T-helper 2 cell treated with Interferon-gamma antibody and Interleukin-4, amounts not matched to agents 5 μg/mL and 100 μg/mL, for 36 hours (primary cell): ENCODE measurements around the gene GPX2.

Source experiments
- DNase-seq: peaks from one replicate; pipeline ENCODE4 v3.0.0; 2021; ENCODE audit warnings: low spot score
- H3K27ac Mint-ChIP-seq: one replicate; pipeline ENCODE4 v1.8.0; 2021; ENCODE audit warnings: mild to moderate bottlenecking, mixed read lengths
- H3K27me3 Mint-ChIP-seq: one replicate; pipeline ENCODE4 v1.8.0; 2021; ENCODE audit warnings: low read depth, mixed read lengths
- H3K36me3 Mint-ChIP-seq: one replicate; pipeline ENCODE4 v1.8.0; 2021; ENCODE audit warnings: low read depth, mixed read lengths
- H3K4me1 Mint-ChIP-seq: one replicate; pipeline ENCODE4 v1.8.0; 2021; ENCODE audit warnings: low read depth, mixed read lengths
- H3K4me3 Mint-ChIP-seq: one replicate; pipeline ENCODE4 v1.8.0; 2022; ENCODE audit warnings: mild to moderate bottlenecking, moderate library complexity, mixed read lengths
- H3K9me3 Mint-ChIP-seq: one replicate; pipeline ENCODE4 v1.8.0; 2021; ENCODE audit warnings: mixed read lengths

The GPX2 gene

GRCh38 chr14:64891173-64891838 lies 51.2 kb downstream of the GPX2 start:
- Mint-ChIP-seq H3K36me3 (no peaks in the 10 kb centered on the region), H3K27me3 (peaks cover 27% of the 10 kb centered on the region), H3K27ac (no peak overlapping the region), H3K9me3 (no peaks in the 10 kb centered on the region), H3K4me3 (no peak overlapping the region), H3K4me1 (no peaks in the 10 kb centered on the region)
- no peak for DNase-seq

- DNase-seq = no peak
- Mint-ChIP-seq H3K36me3 (no peaks in the 10 kb centered on the region), H3K27me3 (peaks cover 45% of the 10 kb centered on the region), H3K9me3 (no peaks in the 10 kb centered on the region), H3K4me1 (no peaks in the 10 kb centered on the region), H3K27ac (no peak overlapping the region), H3K4me3 (no peak overlapping the region)
These were observed 53.2 kb downstream of the GPX2 start for GRCh38 chr14:64889352-64889751.
